Measurements from ENCODE around the gene DAB2. TPM values are rescaled to one million over a fixed set of nuclear protein-coding genes. Genes with fewer than 3 reads are reported as not detected.

Gene DAB2
- total and polyA plus RNA-seq, 2 of the 8 experiments (the other 6 are each of a cell fraction or from before 2014, with no cell fraction given) = 2.6 to 4.9 TPM

GRCh38 chr5:39381376-39381775 is 43.4 kb downstream of the DAB2 start (continued):
- TF ChIP-seq BACH1 (IDR thresholded peaks at IDR 0.05; ENCODE audit: low read length) (no peak), TEAD4 (IDR thresholded peaks at IDR 0.05; ENCODE audit: low read depth, low read length) (no peak), CBX5 (IDR thresholded peaks at IDR 0.05; ENCODE audit: low read depth, low read length) (no peak), CHD7 (IDR thresholded peaks at IDR 0.05; ENCODE audit: insufficient replicate concordance, low read length) (no peak)
